HG02642 (cell line): ENCODE measurements around the gene CD2.
A peak's percentile ranks its signal among the peaks of the same experiment; 100 is the strongest.

Source experiments
- ATAC-seq: cut with Tn5 transposase; IDR thresholded peaks from one replicate; pipeline ENCODE4 v1.9.1; 2021; ENCODE audit warnings: mild to moderate bottlenecking; ENCODE audit not compliant: unreplicated experiment, poor library complexity

CD2 gene

GRCh38 chr1:116808848-116809508, 54.7 kb downstream of the CD2 start:
- ATAC-seq: no peak

GRCh38 chr1:116811321-116811720, 57.1 kb downstream of the CD2 start:
- ATAC-seq: no peak

DNA sequence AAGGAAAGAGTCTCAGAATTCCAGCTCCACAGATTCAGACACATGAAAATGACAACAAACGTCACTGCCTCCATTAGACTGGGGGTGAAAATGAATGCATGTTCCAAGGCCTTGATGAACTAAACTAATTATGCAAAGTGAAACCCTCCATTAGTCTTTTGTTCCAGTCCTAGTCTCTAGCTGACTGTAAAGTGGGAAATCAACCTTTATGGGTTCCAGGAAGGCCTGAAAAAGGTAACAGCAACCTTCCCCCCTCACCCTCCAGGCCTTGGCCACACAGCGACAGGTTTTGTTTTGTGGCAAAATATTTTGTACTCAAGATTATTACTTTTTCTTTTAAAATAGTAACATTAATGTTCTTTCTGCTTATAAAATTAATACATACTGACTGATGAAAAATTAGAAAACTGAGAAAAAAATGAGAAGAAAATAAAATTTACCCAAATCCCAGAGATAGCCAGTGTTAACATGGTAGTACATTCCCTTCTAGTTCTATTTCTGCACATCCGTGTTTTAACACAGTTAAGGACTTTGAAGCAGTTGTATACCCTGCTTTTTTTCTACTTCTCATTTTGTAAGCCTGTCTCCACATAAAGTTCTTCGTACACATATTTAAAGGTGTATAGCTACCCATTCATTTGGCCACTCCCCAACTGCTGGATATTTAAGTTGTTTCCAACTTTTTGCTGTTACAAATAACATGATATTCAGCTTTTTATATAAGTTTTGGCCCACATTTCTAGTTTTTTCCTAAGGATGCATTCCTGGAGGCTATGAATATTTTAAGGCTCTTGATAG, 60.9 kb downstream of the CD2 start:
- no peak for ATAC-seq

GRCh38 chr1:116817582-116818064, 63.4 kb downstream of the CD2 start:
- peak; percentile 71 for ATAC-seq
